ENCODE data around the gene E2F6.

Gene E2F6

DNA sequence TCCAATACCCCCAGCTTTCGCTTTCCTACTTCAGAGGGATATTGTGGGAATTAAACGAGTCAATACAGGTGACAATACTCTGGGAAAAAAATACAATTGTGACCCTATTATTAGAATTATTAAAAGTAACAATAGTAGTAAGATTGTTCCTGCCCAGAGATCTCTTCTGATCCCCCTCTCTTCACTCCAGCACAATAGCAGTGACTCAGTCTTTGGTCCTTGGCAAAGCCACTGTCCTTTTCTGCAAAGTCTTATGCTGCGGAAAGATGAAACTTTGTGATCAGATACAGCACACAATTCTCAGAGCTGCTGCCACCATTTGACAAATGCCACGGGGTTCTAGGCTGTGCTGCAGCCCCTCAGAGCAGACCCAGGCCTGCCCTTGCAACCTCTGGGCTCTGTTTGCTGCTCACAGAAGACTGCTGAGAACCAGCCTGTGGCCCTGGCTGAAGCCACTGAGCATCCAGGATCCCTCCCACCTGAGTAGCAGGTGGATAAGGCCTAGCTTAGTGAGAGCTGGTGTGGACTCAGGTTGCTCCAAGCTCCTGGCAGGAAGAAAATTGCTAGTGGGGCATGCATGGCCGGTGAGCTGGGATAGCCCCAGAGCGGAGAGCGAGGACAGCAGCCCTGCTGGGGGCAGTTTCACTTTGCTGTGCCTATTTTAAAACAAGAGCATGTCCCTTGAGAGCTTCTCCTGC lies 61.4 kb downstream of the E2F6 start:
- DNase-seq (ENCODE audit: low spot score): no peak
- TF ChIP-seq, protein P1, sequence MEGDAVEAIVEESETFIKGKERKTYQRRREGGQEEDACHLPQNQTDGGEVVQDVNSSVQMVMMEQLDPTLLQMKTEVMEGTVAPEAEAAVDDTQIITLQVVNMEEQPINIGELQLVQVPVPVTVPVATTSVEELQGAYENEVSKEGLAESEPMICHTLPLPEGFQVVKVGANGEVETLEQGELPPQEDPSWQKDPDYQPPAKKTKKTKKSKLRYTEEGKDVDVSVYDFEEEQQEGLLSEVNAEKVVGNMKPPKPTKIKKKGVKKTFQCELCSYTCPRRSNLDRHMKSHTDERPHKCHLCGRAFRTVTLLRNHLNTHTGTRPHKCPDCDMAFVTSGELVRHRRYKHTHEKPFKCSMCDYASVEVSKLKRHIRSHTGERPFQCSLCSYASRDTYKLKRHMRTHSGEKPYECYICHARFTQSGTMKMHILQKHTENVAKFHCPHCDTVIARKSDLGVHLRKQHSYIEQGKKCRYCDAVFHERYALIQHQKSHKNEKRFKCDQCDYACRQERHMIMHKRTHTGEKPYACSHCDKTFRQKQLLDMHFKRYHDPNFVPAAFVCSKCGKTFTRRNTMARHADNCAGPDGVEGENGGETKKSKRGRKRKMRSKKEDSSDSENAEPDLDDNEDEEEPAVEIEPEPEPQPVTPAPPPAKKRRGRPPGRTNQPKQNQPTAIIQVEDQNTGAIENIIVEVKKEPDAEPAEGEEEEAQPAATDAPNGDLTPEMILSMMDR (IDR thresholded peaks at IDR 0.05; ENCODE audit: extremely low read depth, missing control alignments): no peak

DNA sequence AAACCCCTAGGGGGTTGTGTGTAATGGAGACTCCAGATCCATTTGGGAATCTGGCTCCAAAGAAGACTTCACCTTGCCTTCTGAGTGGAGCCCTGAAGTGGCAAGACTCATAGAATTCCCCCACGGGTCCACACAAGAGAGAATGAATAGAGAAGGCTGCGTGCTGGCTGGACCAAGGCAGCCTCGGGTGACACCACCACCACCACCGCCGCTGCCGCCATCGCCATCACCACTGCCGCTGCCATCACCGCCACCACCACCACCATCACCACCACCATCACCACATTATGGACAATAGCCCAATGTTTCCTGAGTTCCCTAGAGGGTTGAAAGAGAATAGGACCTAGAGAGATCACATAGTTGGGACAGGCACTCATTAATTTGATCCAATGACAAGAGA lies 63.5 kb downstream of the E2F6 start:
- TF ChIP-seq, protein P1 (IDR thresholded peaks at IDR 0.05; ENCODE audit: extremely low read depth, missing control alignments): no peak
- DNase-seq (ENCODE audit: low spot score): no peak

DNA sequence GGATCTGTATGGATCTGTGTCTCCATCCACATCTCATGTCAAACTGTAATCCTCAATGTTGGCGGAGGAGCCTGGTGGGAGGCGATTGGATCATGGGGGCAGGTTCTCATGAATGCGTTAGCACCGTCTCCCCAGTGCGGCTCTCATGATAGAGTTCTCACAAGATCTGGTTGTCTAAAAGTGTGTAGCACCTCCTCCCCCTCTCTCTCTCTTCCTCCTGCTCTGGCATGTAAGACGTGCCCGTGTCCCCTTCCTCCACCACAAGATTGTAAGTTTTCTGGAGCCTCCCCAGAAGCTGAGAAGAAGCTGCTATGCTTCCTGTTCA lies 66.6 kb downstream of the E2F6 start:
- DNase-seq (ENCODE audit: low spot score): no peak
- TF ChIP-seq, protein P1 (IDR thresholded peaks at IDR 0.05; ENCODE audit: extremely low read depth, missing control alignments): no peak

DNA sequence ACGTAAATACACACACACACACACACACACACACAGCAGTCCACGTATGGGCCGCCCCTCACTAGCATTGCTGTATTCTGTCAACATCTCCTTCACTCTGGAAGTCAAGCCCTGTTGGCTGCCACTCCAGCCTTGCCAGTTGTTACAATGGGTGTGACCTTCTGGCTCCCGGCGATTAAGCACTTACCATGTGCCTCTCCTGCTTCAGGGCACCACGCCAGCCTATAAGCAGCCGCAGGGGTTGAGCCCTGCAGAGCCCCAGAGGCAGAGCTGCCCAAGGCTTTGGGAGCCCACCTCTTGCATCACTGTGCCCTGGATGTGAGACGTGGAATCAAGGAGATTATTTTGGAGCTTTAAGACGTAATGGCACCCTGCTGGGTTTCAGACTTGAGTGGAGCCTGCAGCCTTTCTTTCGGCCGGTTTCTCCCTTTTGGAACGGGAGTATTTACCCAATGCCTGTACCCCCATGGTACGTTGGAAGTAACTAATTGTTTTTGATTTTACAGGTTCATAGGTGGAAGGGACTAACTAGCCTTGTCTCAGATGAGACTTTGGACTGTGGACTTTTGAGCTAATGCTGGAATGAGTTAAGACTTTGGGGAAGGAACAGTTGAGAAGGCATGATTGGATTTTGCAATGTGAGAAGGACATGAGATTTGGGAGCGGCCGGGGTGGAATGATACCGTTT lies 67.1 kb downstream of the E2F6 start:
- no peak for DNase-seq (ENCODE audit: low spot score)
- TF ChIP-seq, protein P1 (IDR thresholded peaks at IDR 0.05; ENCODE audit: extremely low read depth, missing control alignments): no peak

DNA sequence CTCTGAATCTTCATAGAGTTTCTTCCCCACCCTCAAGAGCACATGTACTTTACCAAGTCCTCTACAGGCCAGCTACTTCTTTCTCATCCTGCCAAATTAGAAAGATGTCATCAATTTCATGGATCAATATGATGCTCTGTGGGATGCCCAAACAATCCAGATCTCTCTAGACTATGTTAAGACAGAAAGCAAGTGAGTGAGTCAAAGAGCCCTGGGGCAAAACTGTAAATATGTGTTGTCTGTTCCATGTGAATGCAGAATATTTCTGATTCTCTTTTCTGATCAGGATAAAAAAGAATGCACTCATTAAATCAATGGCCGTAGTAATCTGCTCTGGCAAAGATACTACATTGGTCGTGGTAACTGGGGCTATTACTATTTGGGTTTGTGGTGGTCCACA lies 68.4 kb downstream of the E2F6 start:
- DNase-seq (ENCODE audit: low spot score): no peak

DNA sequence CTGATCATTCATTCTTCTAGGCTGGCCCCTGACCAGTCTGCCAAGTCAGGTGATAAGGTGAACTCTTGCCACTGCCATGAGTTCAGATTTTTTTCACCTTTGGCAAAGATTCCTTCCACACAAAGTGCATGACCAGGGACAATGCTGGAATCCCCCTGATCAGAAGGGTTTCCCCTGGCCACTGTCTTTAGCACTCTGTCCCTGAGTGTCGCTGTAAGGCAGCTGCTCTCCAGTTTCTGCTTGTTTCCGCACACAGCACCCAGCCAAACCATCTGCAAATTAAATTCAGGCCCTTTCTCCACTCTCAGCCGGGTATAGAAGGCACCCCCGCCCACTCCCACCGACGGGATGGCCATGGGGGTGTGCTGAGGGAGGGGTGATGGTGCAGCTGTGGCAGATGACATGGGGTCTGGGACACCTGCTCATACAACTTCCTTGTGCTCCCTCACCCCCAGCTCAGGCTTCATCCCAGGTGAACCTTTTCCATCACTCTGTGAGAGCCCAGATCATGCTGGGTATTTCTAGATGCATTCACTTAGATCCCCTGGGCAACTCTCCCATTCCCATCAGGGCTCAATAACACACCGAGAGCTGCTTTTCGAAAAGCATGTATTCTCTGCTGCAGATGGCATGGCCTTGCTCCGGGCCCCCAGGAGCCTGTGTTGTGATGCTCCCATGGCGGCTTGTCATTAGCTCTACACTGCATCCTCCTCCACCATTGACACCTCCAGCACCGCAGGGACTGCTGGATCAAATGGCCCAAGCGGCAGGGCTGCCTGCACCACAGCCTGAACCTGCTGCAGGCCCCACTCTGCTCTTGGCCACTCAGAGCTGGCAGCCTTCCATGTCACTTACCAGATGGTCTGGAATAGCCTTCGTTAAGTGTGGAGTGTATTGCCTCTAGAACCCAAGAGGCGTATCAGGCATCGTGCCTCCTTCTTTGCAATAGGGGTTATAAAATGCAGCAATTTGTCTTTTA lies 69.2 kb downstream of the E2F6 start:
- DNase-seq (ENCODE audit: low spot score): no peak

More for the DNA sequence above, 68.4 kb downstream of the E2F6 start:
- TF ChIP-seq, protein P1 (IDR thresholded peaks at IDR 0.05; ENCODE audit: extremely low read depth, missing control alignments): no peak

More for the DNA sequence above, 69.2 kb downstream of the E2F6 start:
- TF ChIP-seq, protein P1 (IDR thresholded peaks at IDR 0.05; ENCODE audit: extremely low read depth, missing control alignments): no peak

Measured in GM20000 (cell line).